Bronchial epithelial cell (primary cell): ENCODE data around the gene EVX2. TPM values are rescaled to one million over a fixed set of nuclear protein-coding genes. Genes with fewer than 3 reads are reported as not detected.
A peak's percentile ranks its signal among the peaks of the same experiment; 100 is the strongest.

ENCODE experiments used
- DNase-seq: peaks from one replicate; pipeline ENCODE4 v3.0.0-alpha.2; 2010; ENCODE audit warnings: low read depth
- FAIRE-seq: peaks from 2 replicates; lab custom pipeline; 2011; peaks lifted over from hg19 to GRCh38; lab: Jason Lieb, UNC
- H3K27me3 ChIP-seq: 2 replicates; pipeline ENCODE4 v1.5.1; 2011; ENCODE audit warnings: low read length; ENCODE audit not compliant: control insufficient read depth, insufficient read depth
- H3K36me3 ChIP-seq: 2 replicates; pipeline ENCODE4 v1.5.1; 2011; ENCODE audit warnings: low read length; ENCODE audit not compliant: control insufficient read depth, insufficient read depth
- H3K4me3 ChIP-seq: 2 replicates; pipeline ENCODE4 v1.5.1; 2011; ENCODE audit warnings: mild to moderate bottlenecking, low read depth, low read length, control low read depth
- CTCF ChIP-seq: IDR thresholded peaks from 2 replicates; pipeline ENCODE4 v1.5.1; 2011; ENCODE audit warnings: mild to moderate bottlenecking, moderate library complexity, low read length, control low read depth, inconsistent platforms; ENCODE audit not compliant: insufficient read depth, severe bottlenecking
- total RNA-seq: library from RNA; depleted of rRNA; stranded (reverse); fragments of >200 nt; gene quantifications from 2 replicates; pipeline ENCODE4 v1.2.1, GENCODE V29; 2014

Gene EVX2
- total RNA-seq, 1 donor from 2014 or later: not detected

DNA sequence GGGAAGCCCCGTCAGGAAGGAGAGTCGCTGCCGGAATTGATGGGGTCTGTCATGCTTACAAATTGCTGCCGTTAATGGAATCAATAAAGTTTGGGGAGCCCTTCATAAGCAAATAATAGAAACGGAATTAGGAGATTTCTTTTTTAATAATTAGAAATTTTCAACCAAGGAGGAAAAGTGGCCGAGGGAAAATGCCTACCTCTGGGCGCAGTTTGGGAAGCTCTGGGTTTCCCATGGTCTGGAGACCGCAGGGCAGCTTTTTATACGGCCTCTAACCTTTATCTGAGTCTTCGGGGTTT is 1.3 kb downstream of the EVX2 start:
- H3K4me3 ChIP-seq: no peak overlapping the region
- no peak for TF ChIP-seq CTCF
- H3K27me3 ChIP-seq: peaks cover 82% of the 10 kb centered on the region
- no peaks in the 10 kb centered on the region for H3K36me3 ChIP-seq
- no peak for DNase-seq
- FAIRE-seq: no peak

GRCh38 chr2:176081837-176082524 is 1.8 kb downstream of the EVX2 start:
- TF ChIP-seq CTCF: no peak
- DNase-seq: no peak
- H3K36me3 ChIP-seq: no peaks in the 10 kb centered on the region
- H3K4me3 ChIP-seq: no peak overlapping the region
- H3K27me3 ChIP-seq: peaks cover 80% of the 10 kb centered on the region
- FAIRE-seq: no peak

- DNase-seq: no peak
- no peak for FAIRE-seq
- no peak overlapping the region for H3K4me3 ChIP-seq
- peaks cover 82% of the 10 kb centered on the region for H3K27me3 ChIP-seq
- no peak for TF ChIP-seq CTCF
- no peaks in the 10 kb centered on the region for H3K36me3 ChIP-seq
Measured at GRCh38 chr2:176081376-176081836, 2.4 kb downstream of the EVX2 start.

- Histone ChIP-seq H3K4me3 (no peak overlapping the region), H3K36me3 (no peaks in the 10 kb centered on the region), H3K27me3 (peaks cover 77% of the 10 kb centered on the region)
- TF ChIP-seq CTCF: no peak
- no peak for FAIRE-seq
- DNase-seq: no peak
Measured at GRCh38 chr2:176080540-176081375, 3.0 kb downstream of the EVX2 start.

DNA sequence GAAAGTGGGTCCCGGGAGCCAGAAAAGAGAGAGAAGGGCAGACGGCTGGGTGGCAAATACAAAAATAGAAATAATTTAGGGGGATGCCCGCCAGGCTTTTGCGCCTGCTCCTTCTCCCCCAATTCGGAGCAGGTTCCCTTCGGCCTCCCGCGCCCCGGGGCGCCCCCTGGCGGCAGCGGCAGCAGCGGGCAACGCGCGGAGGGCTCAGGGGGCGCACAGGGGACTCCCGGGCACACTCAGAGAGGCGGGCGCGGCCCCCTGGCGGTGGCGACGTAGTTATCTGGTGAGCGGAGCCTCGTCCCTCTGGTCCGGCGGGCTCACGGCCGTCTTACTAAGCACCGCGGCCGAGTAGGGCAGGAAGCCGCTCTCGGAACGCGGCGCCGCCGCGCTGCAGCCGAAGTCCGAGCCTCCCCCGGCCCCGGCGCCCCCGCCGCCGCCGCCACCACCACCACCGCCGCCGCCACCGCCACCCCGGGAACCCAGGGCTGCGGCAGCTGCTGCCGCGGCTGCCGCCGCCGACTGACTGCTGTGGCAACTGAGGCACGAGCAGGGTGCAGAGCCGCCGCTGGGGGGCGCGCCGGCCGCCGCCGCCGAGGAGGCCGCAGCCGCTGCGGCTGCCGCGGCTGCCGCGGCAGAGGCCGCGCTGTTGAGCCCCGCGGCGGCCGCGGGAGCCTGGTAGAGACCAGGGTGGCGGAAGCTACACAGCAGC is 3.8 kb downstream of the EVX2 start:
- FAIRE-seq (no peak), DNase-seq (no peak)
- Histone ChIP-seq H3K4me3 (no peak overlapping the region), H3K36me3 (no peaks in the 10 kb centered on the region), H3K27me3 (peaks cover 77% of the 10 kb centered on the region)
- peak; percentile 54 for TF ChIP-seq CTCF
